Esophagus (tissue), 2 donors: ENCODE measurements around the gene TMEM176A. TPM values are rescaled to one million over a fixed set of nuclear protein-coding genes. Genes with fewer than 3 reads are reported as not detected.

ENCODE experiments used
- H3K27ac ChIP-seq, 2 donors: one replicate each; pipeline ENCODE4 v1.5.1; 2013; ENCODE audit warnings: low read depth in 2 of 2, mild to moderate bottlenecking in 2 of 2, inconsistent platforms in 1 of 2, low read length in 1 of 2, moderate library complexity in 1 of 2
- H3K27me3 ChIP-seq, 2 donors: one replicate each; pipeline ENCODE4 v1.6.1; 2013; ENCODE audit warnings: low read length in 2 of 2, control low read depth in 1 of 2, mild to moderate bottlenecking in 1 of 2; ENCODE audit not compliant: insufficient read depth in 2 of 2, control insufficient read depth in 1 of 2
- H3K36me3 ChIP-seq, 2 donors: one replicate each; pipeline ENCODE4 v1.6.1; 2013; ENCODE audit warnings: low read length in 1 of 2; ENCODE audit not compliant: control insufficient read depth in 2 of 2, insufficient read depth in 2 of 2
- H3K4me1 ChIP-seq, 2 donors: one replicate each; pipeline ENCODE4 v1.6.1; 2013; ENCODE audit warnings: low read length in 1 of 2; ENCODE audit not compliant: control insufficient read depth in 2 of 2, insufficient read depth in 2 of 2
- H3K4me3 ChIP-seq, 2 donors: one replicate each; pipeline ENCODE4 v1.5.1; 2013; ENCODE audit warnings: low read length in 2 of 2, mild to moderate bottlenecking in 2 of 2, low read depth in 1 of 2, moderate library complexity in 1 of 2
- H3K9me3 ChIP-seq, 2 donors: one replicate each; pipeline ENCODE4 v1.6.1; 2013; ENCODE audit warnings: mild to moderate bottlenecking in 2 of 2, low read depth in 1 of 2, low read length in 1 of 2, moderate library complexity in 1 of 2; ENCODE audit not compliant: control insufficient read depth in 2 of 2, insufficient read depth in 1 of 2
- WGBS, 2 donors: extraction: QIAGEN DNeasy Blood & Tissue Kit; methylation state at CpG; one replicate each; pipeline ENCODE4 v1.1.7; 2013; 5-methylcytosine and 5-hydroxymethylcytosine counted together
- polyA plus RNA-seq, 2 donors: library from polyadenylated mRNA; stranded (reverse); fragments of 200-250 nt; gene quantifications; one replicate each; pipeline ENCODE4 v1.2.3, GENCODE V29; 2013
- donor health status: healthy with polysubstance abuse.
- donor health status: Bipolar disorder and iron deficiency.

Gene TMEM176A
- polyA plus RNA-seq, 2 donors: 4.8 to 9.4 TPM

DNA sequence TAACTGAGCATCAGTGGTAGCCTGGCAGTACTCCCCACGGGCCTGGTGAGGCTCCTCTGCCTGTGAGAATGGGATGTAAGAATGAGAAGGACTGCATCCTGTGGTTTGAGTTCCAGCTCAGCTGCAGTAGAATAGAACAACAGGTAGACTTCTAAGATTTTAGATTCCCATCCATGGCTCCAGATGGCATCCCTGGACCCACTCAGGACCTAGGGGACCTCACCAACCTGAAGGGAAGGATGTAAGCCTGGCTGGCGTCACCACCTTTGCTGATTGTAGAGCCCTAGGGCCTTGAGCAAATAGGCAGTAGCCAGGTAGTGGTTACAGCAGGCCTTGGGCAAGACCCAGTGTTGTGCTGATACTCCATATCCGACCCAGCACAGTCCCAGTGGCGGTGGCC, 42.1 kb downstream of the TMEM176A start:
- WGBS, 2 donors: 62 to 79% methylated on average over 4 of the region's 4 CpGs
- peaks cover 0 to 7% of the 10 kb centered on the region in 2 donors for H3K9me3 ChIP-seq
- H3K4me1 ChIP-seq: no peaks in the 10 kb centered on the region
- H3K27me3 ChIP-seq: no peaks in the 10 kb centered on the region
- H3K4me3 ChIP-seq: no peak overlapping the region
- no peaks in the 10 kb centered on the region for H3K36me3 ChIP-seq
- H3K27ac ChIP-seq: no peak overlapping the region

DNA sequence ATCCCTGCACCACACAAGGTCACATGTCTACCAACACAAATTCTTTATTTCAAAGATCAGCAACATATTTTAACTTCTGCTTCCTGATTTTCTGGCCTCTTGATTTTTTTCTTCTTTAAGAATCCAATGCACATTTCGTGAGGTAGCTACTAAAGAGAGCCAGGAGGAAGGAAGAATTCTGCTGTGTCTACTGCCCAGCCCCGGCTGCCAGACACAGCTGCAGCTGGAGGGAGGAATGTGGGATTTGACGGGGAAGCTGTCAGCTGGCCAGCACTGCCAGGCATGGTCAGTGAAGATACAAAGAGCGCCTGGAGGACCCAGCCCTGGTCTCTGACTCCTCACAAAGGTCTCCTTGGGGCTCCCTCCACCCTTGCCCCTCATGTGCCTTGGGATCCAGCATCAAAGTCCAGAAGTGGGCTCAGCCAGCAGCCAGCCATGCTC, 44.9 kb downstream of the TMEM176A start:
- Histone ChIP-seq H3K4me1 (no peaks in the 10 kb centered on the region), H3K4me3 (no peak overlapping the region), H3K27ac (no peak overlapping the region), H3K36me3 (no peaks in the 10 kb centered on the region), H3K27me3 (no peaks in the 10 kb centered on the region), H3K9me3 (peaks cover 0 to 7% of the 10 kb centered on the region in 2 donors)
- WGBS, 2 donors: 15 to 20% methylated on average over 4 of the region's 4 CpGs

DNA sequence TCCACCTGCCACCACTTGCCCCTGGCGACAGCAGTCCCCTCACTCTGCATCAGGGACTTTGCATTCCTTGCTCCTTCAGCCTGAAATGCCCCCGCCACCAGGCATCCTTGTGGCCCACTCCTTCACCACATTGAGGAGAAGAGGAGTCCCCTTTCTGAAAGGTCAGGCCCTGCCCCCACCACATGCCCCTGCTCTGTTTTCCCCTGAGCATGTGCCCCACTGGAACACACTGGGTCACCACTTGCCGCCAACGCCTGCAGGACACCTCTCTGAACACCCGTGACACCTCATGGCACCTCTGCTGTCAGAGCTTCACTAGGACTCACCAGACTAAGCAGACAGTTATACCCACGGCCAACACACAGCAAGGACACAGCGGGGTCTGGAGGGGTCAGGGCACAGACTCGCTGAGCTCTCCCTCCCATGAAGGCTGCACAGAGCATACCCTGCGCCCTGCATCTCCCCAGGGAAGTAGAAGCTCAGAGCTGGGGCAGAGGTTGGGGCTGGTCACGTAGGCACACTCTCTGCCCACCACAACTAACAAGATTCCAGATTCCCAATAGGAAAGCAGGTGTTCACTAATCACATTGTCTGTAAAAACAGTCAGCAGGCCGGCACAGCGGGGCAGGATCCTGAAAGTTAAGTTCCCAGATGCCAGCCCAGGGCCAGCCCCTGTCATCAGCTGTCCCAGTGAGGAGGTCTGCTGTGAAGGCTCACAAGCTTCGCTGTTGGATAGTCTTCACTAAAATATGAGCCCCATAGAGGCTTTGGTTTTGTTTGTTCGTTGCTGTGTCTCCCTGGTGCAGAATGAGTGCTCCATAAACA, 45.9 kb downstream of the TMEM176A start:
- WGBS, 2 donors: 86 to 87% methylated on average over 14 of the region's 14 CpGs
- Histone ChIP-seq H3K36me3 (no peaks in the 10 kb centered on the region), H3K27me3 (no peaks in the 10 kb centered on the region), H3K4me3 (no peak overlapping the region), H3K9me3 (peaks cover 0 to 7% of the 10 kb centered on the region in 2 donors), H3K4me1 (no peaks in the 10 kb centered on the region), H3K27ac (no peak overlapping the region)

DNA sequence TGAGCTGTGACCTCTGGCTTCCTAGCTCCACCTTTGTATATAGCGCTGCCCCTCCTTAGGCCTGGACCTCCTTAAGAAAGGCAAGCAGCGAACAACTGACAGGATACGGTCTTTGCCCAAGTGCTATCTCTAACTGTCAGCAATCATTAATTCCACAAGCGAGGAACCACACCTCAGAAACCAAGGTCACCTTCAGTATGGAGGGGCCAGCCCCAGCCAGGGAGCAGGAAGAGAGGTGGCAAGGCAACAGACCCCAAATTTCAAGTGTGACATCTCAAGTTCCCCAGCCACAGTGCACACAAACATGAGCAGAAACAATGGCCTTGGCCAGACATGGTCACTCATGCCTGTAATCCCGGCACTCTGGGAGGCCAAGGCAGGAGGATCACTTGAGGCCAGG, 47.0 kb downstream of the TMEM176A start:
- H3K4me3 ChIP-seq: no peak overlapping the region
- H3K27ac ChIP-seq: no peak overlapping the region
- WGBS, 2 donors: 86 to 89% methylated on average over 5 of the region's 5 CpGs
- H3K36me3 ChIP-seq: no peaks in the 10 kb centered on the region
- peaks cover 0 to under 1% of the 10 kb centered on the region in 2 donors for H3K9me3 ChIP-seq
- no peaks in the 10 kb centered on the region for H3K27me3 ChIP-seq
- no peaks in the 10 kb centered on the region for H3K4me1 ChIP-seq

DNA sequence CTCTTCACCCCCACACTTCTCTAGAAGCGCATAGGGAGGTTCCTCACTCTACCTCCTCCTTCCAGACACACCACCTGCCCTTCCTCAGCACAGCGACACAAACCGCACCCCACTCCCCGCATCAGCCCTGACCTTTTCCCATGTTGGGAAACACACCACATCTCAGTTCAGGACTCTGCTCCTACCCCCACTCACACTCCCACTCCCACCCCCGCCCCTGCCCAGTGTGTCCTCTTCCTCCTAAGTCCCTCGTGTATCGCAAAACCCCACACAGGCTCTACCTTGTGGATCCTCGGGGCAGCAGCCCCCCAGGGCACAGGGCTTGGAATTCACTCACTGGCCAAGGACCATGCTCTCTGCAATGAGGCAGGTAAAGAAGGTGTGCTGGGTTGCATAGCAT, 47.5 kb downstream of the TMEM176A start:
- Histone ChIP-seq H3K27me3 (no peaks in the 10 kb centered on the region), H3K9me3 (no peaks in the 10 kb centered on the region), H3K4me1 (no peaks in the 10 kb centered on the region), H3K4me3 (no peak overlapping the region), H3K27ac (no peak overlapping the region), H3K36me3 (no peaks in the 10 kb centered on the region)
- 90 to 92% methylated on average over 8 of the region's 8 CpGs for WGBS, 2 donors

DNA sequence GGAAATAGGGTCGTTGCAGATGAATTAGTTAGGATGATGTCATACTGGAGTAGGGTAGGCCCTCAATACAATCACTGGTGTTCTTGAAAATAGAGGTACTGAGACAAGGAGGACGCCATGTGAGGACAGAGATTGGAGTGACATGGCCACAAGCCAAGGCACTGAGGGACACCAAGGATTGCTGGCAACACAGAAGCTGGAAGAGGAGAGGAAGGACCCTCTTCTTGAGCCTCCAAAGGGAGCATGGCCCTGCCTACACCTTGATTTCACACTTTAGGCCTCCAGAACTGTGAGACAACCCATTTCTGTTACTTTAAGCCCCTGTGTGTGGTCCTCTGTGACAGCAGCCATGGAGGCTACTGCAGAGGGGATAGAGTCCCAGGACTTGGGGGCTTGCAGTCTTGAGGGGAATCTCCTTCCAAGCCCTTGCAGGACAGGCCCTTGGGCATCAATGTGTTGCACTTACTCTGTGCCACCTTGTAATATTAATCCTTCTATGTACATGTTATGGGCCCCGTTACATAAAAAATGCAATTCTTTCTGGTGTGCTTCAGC, 48.1 kb downstream of the TMEM176A start:
- H3K36me3 ChIP-seq: no peaks in the 10 kb centered on the region
- H3K9me3 ChIP-seq: no peaks in the 10 kb centered on the region
- no peak overlapping the region for H3K4me3 ChIP-seq
- WGBS, 2 donors: 75 to 82% methylated on average over 3 of the region's 3 CpGs
- H3K27me3 ChIP-seq: no peaks in the 10 kb centered on the region
- no peaks in the 10 kb centered on the region for H3K4me1 ChIP-seq
- H3K27ac ChIP-seq: no peak overlapping the region

DNA sequence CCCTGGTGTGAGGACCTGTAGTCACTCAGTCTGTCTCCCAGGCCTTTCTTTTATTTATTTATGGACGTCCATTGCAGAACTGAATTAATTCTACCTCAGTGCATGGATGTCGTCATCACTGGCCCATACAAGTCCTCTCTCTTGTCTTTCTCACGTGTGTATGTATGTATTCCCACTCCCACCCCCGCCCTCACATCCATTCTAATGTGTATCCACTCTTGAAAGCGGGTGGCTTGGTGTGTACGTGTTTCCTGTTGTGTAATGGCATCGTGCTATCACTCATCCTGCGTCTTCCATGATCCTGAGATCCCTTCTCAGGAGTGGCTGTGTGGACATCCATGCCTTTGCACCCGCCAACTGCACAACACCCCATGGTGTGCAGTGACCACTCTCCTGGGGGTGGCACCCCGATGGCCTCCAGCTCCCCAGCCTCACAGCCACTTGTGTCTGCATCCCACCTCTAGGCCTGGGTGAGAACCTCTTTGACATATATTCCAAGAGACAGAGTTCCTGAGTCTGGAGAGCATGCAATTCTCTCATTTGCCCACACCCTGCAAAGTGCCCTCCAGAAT, 48.7 kb downstream of the TMEM176A start:
- 80 to 81% methylated on average over 10 of the region's 10 CpGs for WGBS, 2 donors
- H3K9me3 ChIP-seq: no peaks in the 10 kb centered on the region
- no peaks in the 10 kb centered on the region for H3K36me3 ChIP-seq
- H3K27ac ChIP-seq: no peak overlapping the region
- no peaks in the 10 kb centered on the region for H3K4me1 ChIP-seq
- H3K4me3 ChIP-seq: no peak overlapping the region
- H3K27me3 ChIP-seq: no peaks in the 10 kb centered on the region

DNA sequence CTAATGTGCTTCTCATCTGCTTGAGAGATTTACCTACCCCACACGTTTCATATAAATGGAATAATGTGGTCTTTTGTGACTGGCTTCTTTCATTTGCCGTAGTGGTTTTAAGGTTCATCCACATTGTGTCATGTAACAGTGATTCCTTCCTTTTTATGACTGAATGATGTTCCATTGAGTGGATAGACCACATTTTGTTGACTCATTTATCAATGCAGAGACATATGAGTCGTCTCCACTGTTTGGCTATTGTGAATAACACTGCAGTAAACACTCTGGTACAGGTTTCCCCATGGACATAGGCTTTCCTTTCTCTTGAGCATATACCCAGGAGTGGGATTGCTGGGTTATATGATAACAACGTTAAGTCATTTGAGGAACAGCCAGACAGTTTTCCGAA, 49.7 kb downstream of the TMEM176A start:
- Histone ChIP-seq H3K4me1 (no peaks in the 10 kb centered on the region), H3K36me3 (no peaks in the 10 kb centered on the region), H3K4me3 (no peak overlapping the region), H3K9me3 (no peaks in the 10 kb centered on the region), H3K27ac (no peak overlapping the region), H3K27me3 (no peaks in the 10 kb centered on the region)
- WGBS, 2 donors: 77 to 84% methylated on average over 5 of the region's 5 CpGs

DNA sequence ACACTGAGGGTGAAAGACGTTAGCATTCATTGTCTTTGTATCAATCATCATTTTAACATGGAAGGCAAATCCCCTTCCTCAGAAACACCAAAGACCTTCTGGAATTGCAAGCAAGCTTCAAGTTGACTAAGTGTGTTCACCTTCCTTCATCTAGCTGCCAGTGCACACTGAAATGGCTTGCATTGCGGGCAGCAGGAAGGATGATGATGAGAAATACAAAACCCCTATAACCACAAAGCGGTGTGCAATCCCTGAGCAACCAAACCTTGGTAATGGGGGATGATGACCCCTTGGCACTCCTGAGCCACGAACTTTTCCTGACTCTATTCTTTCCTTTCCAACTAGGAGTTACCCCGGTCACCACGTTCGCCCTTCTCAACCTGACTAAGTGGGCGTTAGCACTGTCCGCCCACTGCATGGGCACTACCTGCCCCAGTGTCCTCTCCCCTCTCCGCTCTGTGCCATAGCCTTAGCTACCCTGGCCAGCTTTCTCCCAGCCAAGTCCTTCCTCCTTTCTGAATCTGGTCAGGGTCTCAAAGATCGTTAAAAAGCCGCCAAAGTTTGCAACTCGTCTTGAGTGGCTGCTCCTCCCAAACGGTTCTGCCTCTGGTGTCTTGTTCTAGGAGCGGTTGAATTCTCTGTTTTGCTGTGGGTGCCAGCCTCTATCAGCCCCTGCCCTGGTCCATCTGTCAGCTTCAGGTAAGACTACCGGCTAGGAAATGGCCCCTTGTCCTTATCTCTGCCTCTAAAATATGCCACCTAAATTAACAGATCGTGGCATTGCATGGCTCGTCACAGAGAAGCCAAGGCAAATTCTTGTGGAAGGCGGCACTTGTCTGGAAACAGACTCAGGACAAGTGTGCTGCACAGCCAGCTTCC, 51.2 kb downstream of the TMEM176A start:
- Histone ChIP-seq H3K9me3 (no peaks in the 10 kb centered on the region), H3K36me3 (no peaks in the 10 kb centered on the region), H3K27ac (no peak overlapping the region), H3K4me1 (no peaks in the 10 kb centered on the region), H3K27me3 (no peaks in the 10 kb centered on the region), H3K4me3 (no peak overlapping the region)
- 78 to 80% methylated on average over 19 of the region's 19 CpGs for WGBS, 2 donors
